NCI-H2196 (cell line): ENCODE results near the gene NRP2.

Experiments used
- DNase-seq: peaks from one replicate; lab custom pipeline; 2025; ENCODE audit not compliant: unreplicated experiment; lab: John Stamatoyannopoulos, UW

NRP2 gene

DNA sequence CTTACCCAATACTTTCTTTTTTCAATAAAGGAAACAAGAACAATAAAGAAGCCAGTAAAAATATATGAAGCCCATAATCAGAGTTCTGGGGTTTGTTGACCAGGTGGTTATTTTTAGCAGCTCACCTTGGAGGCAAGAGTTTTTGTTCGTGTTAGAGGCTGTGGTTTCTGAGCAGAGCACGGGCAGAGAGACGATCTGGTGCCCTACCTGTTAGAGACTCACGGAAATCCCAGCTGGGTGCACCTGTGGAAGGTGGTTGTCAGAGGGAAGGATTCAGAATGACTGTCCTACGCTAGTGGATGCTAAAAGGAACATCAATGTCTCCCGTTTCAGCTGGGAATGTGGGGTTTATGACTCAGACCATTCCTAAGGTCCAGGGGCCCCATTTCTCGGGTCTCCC is 87.6 kb downstream of the NRP2 start:
- no peak for DNase-seq

DNA sequence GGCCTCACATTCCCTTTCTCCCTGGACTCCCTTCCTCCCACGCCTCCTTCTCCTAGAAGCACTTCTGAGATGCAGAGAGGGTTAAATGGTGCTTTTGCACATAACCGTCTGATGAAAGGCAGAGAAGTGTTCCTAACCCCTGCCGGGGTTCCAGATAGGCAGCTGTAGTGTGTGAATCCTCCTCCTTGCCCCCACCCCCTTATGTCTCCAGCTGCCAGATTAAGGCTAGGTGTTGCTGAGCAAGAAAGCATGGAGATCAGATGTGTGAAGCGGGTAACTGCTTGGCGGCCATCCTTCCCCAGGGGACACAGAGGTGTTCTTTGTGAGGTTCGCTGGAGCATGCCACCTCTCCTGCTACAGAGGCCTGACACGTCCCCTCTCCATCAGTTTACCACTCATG is 88.3 kb downstream of the NRP2 start:
- DNase-seq: no peak

DNA sequence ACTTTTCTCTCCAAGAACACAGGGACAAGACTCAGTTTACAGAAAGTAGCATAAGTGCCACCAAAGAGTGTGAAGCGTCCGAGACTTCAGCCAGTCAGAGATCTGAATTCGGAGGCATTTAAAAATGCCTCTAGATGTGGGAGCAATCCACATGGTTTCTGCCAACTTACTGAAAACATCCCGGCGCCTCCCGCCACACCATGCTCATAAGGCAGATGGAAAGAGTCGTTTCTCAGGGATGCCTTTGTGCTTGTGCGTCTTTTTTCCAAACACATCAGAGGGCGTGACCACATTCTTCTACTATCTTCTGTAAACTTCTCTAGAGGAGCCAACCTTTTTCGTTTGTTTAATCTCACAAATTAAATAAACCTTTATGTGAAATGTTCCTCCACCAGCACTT is 88.7 kb downstream of the NRP2 start:
- no peak for DNase-seq

DNA sequence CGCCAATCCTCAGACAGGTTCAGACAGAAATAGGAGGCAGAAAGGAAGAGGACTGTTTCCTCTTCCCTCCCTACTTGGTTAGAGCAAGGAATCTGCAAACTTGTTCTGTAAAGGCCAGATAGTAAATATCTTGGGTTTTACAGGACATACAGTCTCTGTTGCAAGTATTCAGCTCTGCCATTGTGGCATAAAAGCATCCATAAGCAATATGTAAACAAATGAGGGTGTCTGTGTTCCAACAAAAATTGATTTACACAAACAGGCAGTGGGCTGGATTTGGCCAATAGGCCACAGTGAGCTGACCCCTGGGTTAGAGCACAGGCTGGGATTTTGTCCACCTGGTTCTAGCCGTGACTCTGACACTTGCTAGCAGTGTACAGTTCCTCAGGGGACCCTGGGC is 89.4 kb downstream of the NRP2 start:
- no peak for DNase-seq

DNA sequence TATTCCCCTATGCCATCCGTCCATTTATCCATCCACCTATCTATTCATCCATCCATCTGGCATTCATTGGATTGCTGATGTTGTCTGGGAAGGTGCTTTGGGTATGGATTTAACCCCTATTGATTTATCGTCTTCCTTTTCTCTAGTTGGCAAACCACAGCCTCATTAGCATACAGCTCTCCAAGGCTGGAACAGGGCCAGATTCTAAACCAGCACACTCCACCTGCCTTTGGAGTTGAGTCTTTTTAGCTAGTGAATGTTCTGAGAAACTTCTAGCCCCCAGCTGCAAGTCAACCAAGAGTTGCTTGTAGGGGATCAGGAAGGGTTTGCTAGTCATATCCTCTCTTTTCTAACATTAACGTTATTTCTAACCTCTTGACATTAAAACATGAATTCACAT is 90.7 kb downstream of the NRP2 start:
- no peak for DNase-seq

DNA sequence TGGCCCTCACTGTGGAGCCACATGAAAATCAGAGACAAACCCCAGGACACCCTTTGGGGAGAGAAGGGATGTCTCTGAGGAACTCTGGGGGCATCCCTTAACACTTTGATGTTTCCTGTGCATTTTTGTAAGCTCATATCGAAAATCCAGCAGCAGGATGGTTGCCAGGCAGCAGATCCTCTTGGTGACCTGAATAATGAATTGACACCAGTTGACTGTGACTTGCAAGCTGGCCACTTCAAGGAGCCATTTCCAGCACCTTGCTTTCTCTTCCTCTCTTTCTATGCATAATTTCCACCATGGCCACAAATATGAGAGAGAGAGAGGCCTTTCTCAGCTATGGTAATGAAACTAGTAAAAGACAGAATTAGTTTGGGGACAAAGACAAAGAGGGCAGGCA is 91.7 kb downstream of the NRP2 start:
- DNase-seq: no peak

DNA sequence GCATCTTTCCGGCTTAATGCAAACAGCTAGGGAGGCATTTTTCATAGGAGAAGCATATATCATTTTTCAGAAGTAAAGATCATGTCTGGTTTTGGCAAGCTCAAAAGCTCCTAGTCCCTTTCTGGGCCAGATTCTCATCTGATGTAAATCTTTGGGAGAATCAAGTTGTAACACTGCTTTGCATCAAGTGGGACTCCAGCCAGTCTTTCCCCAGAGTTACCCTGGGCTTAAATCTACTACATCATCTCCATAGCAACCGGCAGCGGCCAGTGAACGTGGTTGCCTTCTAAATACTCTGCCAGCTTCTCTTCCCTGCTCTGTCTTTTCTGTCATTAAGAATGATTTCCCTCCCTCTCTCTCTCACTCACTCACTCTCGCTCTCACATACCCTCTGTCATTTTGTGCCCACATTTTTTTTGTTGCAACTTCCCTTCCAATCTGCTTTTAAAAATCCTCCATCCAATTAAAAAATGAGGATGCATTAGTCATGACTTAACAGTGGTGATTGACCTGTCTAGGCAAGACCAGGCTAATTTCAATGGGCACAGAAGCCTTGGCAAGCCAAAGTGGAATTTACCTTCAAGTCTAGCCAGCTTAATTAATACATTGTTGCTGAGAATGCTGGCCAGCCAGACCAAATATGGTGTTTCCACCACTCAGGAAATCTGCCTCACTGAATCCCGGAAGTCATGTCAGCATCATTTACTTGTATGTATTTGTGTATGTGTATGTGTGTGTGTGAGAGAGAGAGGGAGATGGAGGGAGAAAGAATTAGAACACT is 93.0 kb downstream of the NRP2 start:
- no peak for DNase-seq

DNA sequence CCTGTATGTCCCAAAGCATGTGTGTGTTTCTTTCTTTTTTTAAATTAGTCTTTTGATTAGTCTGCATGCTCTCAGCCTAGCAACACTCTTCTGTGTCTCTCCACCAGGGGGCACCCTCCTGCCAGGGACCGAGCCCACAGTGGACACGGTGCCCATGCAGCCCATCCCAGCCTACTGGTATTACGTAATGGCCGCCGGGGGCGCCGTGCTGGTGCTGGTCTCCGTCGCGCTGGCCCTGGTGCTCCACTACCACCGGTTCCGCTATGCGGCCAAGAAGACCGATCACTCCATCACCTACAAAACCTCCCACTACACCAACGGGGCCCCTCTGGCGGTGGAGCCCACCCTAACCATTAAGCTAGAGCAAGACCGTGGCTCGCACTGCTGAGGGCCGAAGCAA is 93.8 kb downstream of the NRP2 start:
- no peak for DNase-seq

DNA sequence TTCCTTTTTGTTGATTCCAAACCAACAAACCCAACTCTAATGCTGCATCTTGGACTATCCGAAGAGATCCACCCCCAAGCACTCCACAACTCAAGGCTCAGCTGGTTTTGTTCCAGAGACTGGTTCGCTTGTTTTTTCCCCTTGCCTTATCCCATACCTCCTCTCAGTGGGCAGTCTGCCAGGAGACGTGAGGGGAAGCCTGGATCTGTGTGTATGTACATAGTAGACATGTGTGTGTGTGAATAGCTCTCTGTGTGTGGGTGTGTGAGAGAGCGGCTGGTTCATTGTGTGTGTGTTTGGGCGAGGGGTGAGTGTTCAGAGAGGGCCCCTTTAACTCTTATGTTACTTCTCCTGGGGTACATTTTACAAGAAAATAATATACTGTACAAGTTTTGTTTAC is 94.4 kb downstream of the NRP2 start:
- DNase-seq: no peak

DNA sequence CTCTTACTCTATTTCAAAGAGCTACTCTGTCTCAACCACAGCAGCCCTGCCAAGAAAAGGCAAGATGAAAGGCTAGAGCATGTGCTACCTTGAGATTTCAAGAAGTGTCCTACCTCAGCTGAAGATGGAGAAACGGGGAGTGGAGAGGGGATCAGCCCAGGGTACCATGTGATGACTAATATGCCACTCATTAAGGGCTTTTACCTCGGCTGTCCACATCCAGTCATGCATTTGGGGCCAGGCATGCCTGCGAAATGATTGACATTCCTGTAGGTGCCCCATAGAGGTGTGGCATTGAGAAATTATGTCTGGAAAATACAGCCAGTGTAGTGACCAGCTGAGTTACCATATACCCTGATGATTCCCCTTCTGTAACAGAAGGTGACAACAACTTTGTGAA is 96.1 kb downstream of the NRP2 start:
- no peak for DNase-seq

DNA sequence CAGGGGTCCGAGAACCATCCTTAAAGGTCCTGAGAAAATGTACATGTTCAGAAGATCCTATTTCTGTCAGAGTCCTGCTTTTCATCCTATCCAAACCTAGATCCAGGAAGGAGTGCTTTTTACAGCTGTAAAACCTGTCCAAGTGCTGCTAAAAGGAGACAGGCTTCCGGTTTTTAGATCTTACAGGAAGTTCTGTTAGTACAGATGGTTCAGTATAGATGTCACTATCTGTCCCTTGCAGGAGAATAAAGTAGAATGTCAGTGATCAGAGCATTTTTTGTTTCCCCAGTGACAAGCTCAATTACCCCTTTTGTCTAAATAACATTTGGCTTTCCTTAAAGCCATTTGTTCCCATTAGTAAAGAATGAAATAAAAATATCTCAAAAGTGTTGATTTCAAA is 98.3 kb downstream of the NRP2 start:
- no peak for DNase-seq

DNA sequence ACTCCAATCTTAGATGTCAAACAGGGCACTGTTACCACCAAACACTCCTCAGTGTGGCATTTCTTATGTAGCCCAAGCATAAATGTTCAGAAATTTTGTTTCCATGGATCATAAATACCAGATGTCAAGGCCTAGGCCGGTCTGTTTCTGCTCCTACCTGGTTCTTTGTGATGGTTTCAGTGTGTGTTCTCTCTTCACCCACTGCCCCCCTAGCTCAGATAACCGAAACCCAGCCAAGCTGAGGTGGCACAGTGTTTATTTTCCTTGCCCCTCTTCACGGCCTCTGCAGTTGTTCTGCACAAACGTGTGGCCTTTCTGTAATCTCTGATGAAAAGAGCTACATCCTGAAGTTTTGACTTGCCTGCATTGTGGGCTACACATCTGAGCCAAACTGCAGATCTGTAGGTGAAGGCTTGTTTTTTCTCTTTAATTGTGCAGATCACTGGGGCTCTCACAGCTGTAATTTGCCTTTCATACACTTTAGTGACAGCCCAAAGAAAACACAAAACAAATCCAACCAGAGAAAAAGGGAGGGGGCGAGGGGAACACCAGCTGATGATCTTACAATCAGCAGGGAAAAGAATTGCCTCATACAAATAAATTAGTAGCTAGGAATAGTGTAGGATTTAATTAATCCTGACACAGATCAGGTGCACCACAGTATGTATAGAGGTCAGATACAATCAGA is 99.1 kb downstream of the NRP2 start:
- no peak for DNase-seq

DNA sequence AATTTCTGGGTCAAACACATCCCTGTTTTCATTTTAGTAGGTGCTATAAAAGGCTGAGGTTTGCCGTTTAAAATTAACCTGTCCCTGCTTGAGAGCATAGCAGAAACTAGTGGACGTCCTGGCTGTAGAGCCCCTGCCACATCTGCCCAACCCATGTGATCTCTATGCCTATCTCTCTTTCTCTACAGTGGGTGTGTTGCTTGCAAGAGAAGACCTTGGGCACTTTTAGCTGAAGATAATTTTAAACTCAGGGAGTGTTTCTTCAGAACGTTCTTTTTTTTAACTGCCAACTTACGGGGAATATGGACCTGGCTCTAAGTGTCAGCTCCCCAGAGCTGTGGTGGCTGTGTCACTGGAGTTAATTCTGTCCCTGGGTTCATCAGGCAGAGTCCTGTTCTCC is 100.6 kb downstream of the NRP2 start:
- DNase-seq: no peak

DNA sequence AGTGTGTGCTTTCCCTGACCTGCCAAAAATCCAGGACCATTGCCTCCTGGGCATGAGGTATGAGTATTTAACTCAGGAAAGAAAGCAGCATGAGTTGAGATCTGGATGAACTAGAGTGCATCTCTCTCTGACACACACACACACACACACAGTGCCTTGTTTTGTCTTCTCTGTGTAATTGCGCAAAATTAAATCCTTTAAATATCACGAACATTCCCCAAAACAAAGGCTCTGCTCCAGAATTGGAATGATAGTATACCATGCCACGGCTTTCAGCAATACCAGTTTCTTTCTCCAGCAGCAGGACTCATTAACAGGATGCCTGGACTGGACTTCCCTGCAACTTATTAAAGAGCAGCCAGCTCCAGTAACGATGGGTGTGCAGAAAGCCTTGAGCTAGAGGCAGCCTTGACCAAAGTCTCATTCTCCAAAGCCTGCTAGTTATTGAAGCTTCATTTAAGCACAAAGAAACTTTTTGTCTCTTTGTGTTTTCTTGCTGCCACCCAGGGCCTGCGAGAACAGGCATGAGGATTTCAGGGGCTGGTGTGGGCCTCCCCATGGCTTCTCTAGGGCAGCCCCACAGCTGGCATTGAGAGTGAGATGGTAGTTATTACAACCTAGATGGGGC is 101.7 kb downstream of the NRP2 start:
- DNase-seq: no peak

DNA sequence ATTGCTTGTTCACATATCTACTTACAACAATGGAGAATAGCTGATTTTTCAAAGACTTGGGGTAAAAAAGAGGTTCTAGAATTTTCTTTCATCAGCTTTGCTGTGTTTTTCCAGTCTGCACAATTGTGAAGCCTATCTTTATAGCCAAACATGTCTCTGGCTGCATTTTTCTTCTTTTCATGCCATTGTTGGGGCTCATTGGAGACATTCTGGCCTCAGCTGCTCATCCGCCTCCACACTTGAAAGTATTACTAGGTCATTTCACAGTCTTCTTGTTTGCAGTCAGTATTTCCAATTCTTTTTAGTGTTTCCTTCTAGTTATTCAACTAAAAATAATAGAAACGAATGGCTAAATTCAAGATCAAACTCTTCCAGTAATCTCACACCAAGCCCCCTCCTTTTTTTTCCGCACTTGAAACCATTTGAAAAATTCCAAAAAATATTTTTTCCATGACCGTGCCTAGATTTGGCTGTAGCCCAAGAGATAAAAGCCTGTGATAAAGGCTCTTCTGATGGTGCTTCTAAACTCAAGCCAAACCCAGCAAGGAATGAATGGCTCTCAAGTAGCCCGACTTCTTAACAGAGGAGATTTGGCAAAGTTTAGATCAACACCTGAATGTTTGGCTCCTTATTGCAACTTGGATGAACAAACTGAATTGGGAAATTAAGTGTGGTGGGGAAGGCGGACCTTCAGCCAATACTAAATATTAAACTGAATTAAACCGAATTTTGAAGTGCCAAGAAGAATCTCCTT is 103.4 kb downstream of the NRP2 start:
- DNase-seq: no peak

DNA sequence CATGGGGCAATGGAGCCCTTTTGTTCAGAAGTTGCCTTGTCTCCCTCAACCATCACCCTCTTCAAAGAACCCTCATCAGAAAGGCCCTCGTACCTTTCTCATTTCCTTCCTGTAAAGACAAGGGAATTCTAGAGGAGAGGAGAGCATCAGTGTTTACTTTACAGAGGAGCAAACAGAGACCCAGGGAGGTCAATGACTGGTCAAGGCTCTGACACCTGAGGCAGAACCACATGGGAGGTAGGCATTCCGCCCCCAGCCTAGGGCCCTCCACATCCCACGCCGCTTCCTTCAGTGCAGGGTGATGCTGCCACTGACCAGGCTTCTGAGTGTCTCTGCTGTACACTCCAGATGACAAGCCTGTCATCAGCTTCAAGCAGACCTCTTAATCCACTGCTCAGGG is 104.7 kb downstream of the NRP2 start:
- DNase-seq: no peak

DNA sequence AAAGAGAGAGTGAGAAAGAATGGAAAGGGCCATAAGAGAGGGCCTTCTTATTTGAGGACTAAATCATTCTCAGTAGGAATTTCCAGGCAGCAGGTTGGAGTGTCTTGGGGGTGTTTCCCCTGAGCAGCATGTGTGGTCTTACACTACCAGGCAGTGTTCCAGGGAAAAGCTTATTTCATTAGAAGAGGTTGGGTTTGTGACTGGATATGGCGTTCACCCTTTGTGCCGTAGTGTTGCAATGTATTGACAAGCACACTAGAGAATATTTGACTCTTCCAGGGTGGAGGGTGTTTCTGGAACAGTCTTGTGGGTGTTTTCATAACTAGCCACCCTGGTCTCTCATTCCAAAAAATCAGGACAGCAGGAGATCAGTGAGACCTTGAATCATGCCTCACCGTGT is 105.5 kb downstream of the NRP2 start:
- no peak for DNase-seq

DNA sequence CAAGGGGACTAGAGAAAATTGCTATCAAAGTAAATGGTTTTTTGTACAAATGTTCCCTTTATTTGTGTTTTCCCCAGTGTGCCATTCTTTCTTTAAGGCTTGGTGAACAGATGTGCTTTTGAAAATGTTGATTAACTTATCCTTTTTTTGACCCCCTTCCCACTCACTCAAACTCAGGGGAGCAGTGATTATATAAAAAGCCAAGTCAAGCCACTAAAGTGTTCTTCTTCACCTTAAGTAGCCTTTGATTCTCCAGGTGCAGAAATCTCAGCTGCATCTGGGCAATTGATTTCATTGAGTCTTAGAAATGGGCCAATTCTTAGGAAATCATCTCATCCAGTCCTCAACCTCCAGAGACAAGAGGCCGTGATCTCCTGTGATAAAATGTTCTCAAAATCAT is 107.6 kb downstream of the NRP2 start:
- DNase-seq: no peak

DNA sequence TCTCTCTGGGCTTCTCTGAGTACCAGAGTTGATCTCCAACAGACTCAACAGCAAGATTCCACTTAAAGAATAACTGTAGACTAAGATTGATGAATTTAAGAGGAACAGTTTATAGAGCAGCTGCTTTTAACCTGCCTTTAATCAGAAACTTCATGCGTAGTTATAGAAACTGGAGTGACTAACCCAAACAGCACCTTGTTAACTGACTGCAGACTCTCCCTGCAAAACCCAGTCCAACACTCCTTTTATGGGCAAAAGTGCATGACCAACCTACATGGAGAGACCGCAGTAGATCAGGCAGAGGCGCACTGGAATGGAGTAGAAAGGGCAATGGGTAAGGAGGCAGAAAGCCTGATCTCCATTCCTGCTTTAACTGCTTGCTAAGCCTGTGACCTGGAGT is 110.6 kb downstream of the NRP2 start:
- DNase-seq: no peak

DNA sequence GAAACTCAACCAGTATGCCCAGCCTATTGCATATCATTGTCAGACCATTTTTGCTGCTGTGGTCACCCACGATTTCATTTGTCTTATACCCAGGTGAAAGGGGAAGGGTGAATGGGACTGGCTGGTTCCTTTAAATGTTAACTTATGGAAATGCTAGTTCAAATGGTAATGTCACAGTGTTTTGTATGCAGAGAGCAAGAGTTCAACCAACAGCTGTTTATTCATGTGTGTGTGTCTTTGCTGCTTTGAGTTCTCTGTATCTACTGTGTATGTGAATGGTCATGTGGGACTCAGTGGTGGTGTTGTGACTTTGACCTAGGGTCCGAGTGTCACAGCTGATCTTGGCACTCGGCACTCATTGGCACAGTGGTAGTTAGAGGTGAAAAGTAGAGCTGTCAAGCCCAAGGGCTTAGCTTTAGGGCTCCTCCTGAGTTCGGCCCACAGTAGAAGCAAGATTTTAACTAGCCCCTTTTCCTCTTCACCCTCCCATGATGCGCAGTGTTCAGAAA is 114.6 kb downstream of the NRP2 start:
- no peak for DNase-seq

DNA sequence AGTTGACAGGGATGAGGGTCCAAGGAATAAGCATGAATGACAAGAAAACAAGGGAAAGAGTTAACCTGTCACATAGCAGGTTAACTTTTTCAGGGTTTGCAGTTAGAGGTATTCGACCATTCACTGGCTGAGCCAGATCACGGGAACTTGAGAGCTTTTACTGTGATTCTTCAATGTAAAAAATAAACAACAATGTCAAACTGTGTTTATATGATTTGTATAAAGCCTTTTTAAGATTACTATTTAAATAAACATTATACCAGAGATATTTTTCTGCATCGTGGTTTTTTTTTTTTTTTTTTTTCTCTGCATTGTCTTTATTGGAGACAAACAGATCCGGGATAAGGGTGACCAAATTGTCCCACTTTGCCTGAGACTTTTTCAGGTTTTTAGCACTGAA is 115.6 kb downstream of the NRP2 start:
- DNase-seq: no peak

DNA sequence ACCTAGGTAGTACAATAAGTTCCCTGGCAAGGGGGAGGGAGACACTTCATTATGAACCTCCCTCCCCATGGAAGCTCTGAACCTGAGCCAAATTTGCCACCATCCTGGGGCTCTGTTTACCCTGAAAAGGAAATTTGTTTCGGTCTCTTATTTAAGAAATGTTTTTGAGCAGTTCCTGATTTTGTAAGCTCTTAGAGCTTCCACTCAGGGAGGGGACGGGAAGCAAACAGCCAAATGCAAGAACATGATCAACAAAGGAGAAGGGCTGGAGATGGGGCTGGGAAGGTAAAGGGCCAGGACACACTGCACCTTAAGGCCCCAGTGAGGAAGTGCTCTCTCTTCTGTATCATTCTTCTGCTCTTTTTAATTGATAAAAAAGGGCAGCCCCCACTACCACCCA is 117.9 kb downstream of the NRP2 start:
- DNase-seq: no peak
